GM21515 (cell line): Measurements from ENCODE around the gene LRRD1.
"Not testable (repeated sequence)": the region's sequence is repeated elsewhere in the genome, so short reads cannot be mapped to it uniquely, and the experiment has no call there.

ENCODE experiments used
- ATAC-seq: cut with Tn5 transposase; IDR thresholded peaks from one replicate; pipeline ENCODE4 v1.9.1; 2021; ENCODE audit not compliant: unreplicated experiment

The LRRD1 gene

DNA sequence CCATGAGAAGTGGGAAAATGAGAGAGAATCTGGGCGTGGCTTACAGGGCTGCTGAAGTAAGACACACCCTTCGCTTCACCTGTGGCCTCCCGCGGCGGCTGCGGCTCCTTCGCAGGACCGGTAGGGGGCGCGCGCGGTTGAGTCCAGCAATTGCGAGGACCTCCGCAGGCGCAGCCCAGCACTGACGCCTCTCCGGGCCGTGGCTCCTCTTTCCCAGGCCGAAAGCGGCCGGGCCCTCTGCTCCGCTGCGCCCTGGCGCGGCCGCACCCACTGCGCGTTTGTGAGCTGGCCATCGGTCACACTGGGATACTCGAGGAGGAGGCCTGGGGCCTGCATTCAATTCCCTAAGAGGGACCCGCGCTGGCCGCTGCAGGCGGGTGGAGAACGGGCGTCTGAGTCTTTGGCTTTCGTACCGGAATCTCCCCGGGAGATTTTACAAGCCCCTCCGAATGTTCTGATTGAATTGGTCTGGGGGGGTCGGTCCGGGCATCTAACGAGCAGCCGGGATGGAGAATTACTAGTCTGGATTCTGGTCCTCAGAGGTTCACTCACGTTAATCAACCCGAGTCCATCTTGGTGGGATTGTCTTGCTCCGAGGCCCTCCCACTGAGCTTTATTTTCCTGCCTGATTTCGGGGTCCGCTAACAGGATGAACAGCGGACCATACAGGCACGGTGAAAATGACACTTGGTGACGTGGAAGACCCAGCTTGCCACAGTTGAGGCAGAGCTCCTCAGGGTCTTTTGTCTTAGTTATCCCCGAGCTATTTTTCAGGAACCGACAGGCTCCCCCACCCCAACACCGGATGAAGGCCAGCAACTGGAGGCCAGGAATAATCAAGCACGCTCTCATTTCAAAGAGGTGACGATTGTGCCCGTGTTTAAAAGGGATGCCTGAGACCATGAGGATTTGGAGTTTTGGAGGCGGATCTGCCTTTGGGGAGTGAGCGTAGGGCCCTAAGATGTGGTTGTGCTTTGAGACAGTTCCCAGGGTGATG is at the start of gene LRRD1:
Gene LRRD1 (minus strand): TSS at position 215 of the 997 bp plus-strand sequence. CDS start 13,940 bp downstream, outside the sequence.
- ATAC-seq: peak; percentile 100

- ATAC-seq: no peak
Observed at GRCh38 chr7:92228742-92229141, 49.8 kb upstream of the LRRD1 start.

DNA sequence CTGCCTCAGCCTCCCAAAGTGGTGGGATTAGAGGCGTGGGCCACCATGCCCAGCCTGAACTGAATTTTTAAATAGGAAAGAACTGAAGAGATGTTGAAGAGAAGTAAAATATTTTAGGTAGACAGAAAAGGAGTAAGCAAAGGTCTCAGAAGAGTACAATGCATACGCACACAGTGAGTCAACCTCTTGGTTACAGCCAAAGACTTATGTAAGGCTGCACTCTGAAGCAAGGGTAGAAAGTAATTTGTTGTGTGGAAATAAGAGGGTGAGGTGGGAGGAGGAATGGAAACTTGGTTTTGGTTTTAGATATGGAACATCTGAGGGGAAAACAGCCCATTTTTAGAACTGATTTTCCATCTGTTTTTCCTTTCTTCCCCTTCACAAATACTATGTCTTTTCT is 49.2 kb upstream of the LRRD1 start:
- no peak for ATAC-seq

DNA sequence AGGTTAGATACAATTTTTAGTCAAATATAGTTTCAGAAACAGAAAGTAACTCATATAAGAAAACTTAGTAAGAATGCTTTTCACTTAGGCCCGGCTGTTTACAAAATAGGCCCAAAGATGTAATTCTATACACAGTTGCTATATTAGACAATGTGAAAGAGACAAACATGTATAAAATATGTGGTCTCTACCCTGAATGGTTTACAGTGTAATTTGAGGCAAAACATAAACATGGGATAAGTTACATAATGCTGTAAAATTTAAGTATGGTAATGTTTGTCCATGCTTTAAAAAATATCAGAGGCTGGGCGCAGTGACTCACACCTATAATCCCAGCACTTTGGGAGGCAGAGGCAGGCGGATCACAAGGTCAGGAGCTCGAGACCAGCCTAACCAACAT is 48.0 kb upstream of the LRRD1 start:
- ATAC-seq: no peak

- no peak for ATAC-seq
Observed at GRCh38 chr7:92221766-92222165, 42.8 kb upstream of the LRRD1 start.

GRCh38 chr7:92206672-92207071 is 27.7 kb upstream of the LRRD1 start:
- no peak for ATAC-seq

- ATAC-seq: no peak
Observed at GRCh38 chr7:92205987-92206386, 27.0 kb upstream of the LRRD1 start.

- ATAC-seq: no peak
Observed at GRCh38 chr7:92200791-92201190, 21.8 kb upstream of the LRRD1 start.

DNA sequence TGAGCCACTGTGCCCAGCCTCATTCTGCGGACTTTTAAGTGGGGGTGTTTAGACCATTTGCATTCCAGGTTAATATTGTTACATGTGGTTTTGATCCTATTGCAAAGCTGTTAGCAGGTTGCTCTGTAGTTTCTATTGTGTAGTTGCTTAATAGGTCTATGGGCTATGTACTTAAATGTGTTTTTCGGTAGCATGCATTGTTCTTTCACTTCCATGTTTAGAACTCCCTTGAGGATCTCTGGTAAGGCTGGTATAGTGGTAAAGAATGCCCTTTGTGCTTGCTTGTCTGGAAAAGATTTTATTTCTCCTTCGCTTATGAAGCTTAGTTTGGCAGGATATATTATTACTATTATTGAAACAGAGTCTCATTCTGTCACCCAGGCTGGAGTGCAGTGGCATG is 13.4 kb upstream of the LRRD1 start:
- ATAC-seq: no peak

DNA sequence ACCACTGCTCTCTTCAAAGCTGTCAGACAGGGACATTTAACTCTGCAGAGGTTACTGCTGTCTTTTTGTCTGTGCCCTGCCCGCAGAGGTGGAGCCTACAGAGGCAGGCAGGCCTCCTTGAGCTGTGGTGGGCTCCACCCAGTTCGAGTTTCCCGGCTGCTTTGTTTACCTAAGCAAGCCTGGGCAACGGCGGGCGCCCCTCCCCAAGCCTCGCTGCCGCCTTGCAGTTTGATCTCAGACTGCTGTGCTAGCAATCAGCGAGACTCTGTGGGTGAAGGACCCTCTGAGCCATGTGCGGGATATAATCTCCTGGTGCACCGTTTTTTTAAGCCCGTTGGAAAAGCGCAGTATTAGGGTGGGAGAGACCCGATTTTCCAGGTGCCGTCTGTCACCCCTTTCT is 10.3 kb upstream of the LRRD1 start:
- not testable (repeated sequence) for ATAC-seq

GRCh38 chr7:92184294-92184693 is 5.4 kb upstream of the LRRD1 start:
- ATAC-seq: not testable (repeated sequence)

- no peak for ATAC-seq
Observed at GRCh38 chr7:92177362-92177761, 1.6 kb downstream of the LRRD1 start.

GRCh38 chr7:92169529-92169928 is 9.4 kb downstream of the LRRD1 start:
- not testable (repeated sequence) for ATAC-seq

- no peak for ATAC-seq
Observed at GRCh38 chr7:92161271-92161670, 17.7 kb downstream of the LRRD1 start.

DNA sequence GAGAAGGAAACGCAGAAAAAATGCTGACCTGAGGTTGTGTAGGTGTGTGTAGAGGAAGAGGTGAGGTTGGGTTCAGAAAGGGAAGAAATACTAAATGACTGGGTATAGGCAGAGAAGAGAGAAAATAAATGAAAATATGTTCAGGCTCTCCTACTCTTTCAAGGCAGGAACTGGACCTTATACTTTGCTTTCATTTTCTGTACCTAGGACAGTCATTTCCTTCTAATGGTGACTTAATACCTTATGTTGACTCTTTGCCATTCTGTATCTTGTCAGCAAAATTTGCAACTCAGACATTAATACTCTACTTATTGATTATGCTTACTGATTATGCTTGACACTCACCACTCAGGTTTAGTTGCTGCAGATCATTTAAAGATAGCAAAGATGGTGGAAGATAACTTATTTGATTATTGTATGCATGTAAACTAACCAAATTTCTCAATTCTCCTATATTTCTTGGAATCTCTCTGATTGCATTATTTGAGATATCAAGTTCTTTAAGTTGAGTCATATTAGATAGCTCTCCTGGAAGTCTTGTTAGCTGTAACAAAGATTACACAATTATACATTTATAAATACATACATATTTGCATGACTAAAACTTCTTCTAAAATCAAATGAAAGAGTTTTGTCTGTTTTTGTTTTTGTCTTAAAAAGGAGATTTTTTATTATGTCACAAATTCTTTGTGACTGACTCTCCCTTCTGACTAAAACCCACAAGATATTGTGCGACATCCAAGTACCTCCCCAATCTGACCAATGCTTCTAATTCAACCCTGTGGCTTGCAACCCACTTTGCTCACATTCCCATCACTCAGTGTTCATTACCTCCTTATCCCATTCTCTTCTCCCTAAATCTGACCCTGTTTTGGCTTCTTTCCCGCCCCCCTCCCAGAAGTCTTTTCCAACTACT is 20.0 kb downstream of the LRRD1 start:
- ATAC-seq: peak; percentile 81

- no peak for ATAC-seq
Observed at GRCh38 chr7:92156990-92157389, 22.0 kb downstream of the LRRD1 start.

GRCh38 chr7:92155108-92155739 is 23.7 kb downstream of the LRRD1 start:
- ATAC-seq: no peak

DNA sequence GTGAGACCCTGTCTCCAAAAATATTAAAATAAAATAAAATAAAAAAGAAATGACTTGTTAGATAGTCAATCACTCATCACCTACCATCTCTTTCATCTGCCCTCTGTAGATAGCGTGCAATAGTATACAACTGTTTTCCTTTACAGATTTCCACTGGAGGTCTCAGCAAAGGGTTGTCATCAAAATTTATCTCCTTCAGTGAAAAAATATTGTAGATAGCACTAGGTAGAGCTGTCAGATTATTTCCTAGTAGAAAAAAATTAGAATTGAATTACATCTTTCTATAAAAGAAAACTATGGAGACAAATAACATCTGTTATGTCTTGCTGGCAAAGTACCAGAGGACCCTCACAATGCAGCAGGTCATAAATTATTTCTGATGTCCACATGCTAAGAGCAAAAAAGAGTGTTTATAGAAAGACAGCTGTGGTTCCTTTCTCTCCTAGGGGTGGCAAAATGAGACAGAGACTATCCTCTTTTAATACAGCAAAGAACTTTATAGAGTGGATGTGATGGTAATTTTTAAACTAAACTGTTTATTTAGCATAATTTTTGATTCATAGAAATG is 28.4 kb downstream of the LRRD1 start:
- ATAC-seq: no peak

DNA sequence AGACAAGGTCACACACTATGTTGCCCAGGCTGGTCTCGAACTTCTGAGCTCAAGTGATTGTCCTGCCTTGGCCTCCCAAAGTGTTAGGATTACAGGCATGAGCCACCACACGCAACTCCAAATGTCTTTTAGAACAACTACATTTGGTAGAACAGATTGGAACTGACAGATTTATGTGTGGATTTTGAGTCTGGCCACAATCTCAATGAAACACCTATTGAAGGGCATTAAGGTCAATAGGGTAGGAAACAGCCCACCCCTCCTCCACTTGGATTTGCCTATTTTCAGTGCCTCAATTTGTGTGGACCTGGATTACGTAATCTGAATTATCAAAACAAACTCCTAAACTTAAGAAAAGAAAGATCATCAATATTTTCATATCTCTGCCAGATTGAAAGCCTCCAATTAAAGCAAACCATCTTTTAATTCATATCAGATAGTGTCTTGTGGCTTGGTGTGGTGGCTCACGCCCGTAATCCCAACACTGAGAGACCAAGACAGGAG is 29.2 kb downstream of the LRRD1 start:
- ATAC-seq: no peak

DNA sequence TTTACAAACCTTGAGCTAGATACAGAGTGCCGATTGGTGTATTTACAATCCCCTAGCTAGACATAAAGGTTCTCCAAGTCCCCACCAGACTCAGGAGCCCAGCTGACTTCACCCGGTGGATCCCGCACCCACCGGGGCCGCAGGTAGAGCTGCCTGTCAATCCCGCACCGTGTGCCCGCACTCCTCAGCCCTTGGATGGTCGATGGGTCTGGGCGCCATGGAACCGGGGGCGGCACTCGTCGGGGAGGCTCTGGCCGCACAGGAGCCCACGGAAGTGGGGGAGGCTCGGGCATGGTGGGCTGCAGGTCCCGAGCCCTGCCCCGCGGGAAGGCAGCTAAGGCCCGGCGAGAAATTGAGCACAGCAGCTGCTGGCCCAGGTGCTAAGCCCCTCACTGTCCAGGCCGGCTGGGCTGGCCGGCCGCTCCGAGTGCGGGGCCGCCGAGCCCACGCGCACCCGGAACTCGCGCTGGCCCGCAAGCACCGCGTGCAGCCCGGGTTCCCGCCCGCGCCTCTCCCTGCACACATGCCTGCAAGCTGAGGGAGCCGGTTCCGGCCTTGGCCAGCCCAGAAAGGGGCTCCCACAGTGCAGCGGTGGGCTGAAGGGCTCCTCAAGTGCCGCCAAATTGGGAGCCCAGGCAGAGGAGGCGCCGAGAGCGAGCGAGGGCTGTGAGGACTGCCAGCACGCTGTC is 35.6 kb downstream of the LRRD1 start:
- ATAC-seq: not testable (repeated sequence)
